Tibial nerve (tissue), 4 donors: ENCODE data around the gene DNM2. TPM values are rescaled to one million over a fixed set of nuclear protein-coding genes. Genes with fewer than 3 reads are reported as not detected.

Experiments used
- DNase-seq, 2 donors: peaks; one replicate each; pipeline ENCODE4 v3.0.0-alpha.2; 2019; ENCODE audit warnings: low spot score in 2 of 2
- H3K27ac ChIP-seq, 4 donors: fragments of 200-600 bp; sonication (generic) in 3 of 4; one replicate each; pipeline ENCODE4 v1.5.1; 2017 to 2019; ENCODE audit warnings: mild to moderate bottlenecking in 1 of 4
- H3K27me3 ChIP-seq, 2 donors: fragments of 200-600 bp; sonication (generic) in 1 of 2; one replicate each; pipeline versions ENCODE4 v1.5.1 to v1.6.0; 2017 to 2019
- H3K36me3 ChIP-seq, 3 donors: fragments of 200-600 bp; sonication (generic); one replicate each; pipeline ENCODE4 v1.5.1; 2018 to 2019
- H3K4me1 ChIP-seq, 4 donors: fragments of 200-600 bp; sonication (generic) in 3 of 4; one replicate each; pipeline ENCODE4 v1.5.1; 2017 to 2019
- H3K4me3 ChIP-seq, 4 donors: fragments of 200-600 bp; sonication (generic) in 3 of 4; one replicate each; pipeline ENCODE4 v1.5.1; 2017 to 2019; ENCODE audit warnings: mild to moderate bottlenecking in 1 of 4, moderate library complexity in 1 of 4
- H3K9me3 ChIP-seq, 4 donors: fragments of 200-600 bp; sonication (generic) in 3 of 4; one replicate each; pipeline ENCODE4 v1.5.1; 2017 to 2019
- EP300 ChIP-seq, 2 donors: sonication (generic); formaldehyde crosslinking; IDR thresholded peaks; one replicate each; pipeline ENCODE4 v1.6.1; 2017; ENCODE audit warnings: antibody characterized with exemption in 2 of 2, mild to moderate bottlenecking in 1 of 2
- POLR2A ChIP-seq, 2 donors: fragments of 450-650 bp; IDR thresholded peaks; one replicate each; pipeline ENCODE4 v1.6.1; 2017; ENCODE audit warnings: antibody characterized with exemption in 2 of 2, mild to moderate bottlenecking in 2 of 2, moderate library complexity in 2 of 2
- WGBS, 2 donors: methylation state at CpG; one replicate each; pipeline ENCODE4 v1.1.5; 2018; 5-methylcytosine and 5-hydroxymethylcytosine counted together
- total RNA-seq, 4 donors: library from RNA; depleted of rRNA; stranded (reverse); fragments of >200 nt; gene quantifications; one replicate each; pipeline ENCODE4 v1.1.0, GENCODE V29; 2016
- TF ChIP-seq, protein P1 (sequence below), 5 experiments: fragments of 200-600 bp in 3 of 5; fragments of 450-650 bp in 2 of 5; sonication (generic) in 3 of 5; IDR thresholded peaks; one replicate each; pipeline ENCODE4 v1.5.1; 2016 to 2019; ENCODE audit warnings: antibody characterized with exemption in 5 of 5, mild to moderate bottlenecking in 3 of 5, moderate library complexity in 2 of 5

DNM2 gene
- total RNA-seq, 4 donors from 2014 or later: 99.4 to 220 (median 140) TPM

GRCh38 chr19:10691883-10692282, 26.0 kb upstream of the DNM2 start:
- 85 to 86% methylated on average over 4 to 5 of the region's 5 CpGs for WGBS, 2 donors
- no peak for DNase-seq
- no peak overlapping the region for H3K27ac ChIP-seq
- no peaks in the 10 kb centered on the region for H3K27me3 ChIP-seq
- H3K4me1 ChIP-seq: peaks cover 0 to 15% (median 8%) of the 10 kb centered on the region in 4 donors
- no peaks in the 10 kb centered on the region for H3K9me3 ChIP-seq
- no peak for TF ChIP-seq POLR2A (IDR thresholded peaks at IDR 0.05)
- TF ChIP-seq, protein P1, sequence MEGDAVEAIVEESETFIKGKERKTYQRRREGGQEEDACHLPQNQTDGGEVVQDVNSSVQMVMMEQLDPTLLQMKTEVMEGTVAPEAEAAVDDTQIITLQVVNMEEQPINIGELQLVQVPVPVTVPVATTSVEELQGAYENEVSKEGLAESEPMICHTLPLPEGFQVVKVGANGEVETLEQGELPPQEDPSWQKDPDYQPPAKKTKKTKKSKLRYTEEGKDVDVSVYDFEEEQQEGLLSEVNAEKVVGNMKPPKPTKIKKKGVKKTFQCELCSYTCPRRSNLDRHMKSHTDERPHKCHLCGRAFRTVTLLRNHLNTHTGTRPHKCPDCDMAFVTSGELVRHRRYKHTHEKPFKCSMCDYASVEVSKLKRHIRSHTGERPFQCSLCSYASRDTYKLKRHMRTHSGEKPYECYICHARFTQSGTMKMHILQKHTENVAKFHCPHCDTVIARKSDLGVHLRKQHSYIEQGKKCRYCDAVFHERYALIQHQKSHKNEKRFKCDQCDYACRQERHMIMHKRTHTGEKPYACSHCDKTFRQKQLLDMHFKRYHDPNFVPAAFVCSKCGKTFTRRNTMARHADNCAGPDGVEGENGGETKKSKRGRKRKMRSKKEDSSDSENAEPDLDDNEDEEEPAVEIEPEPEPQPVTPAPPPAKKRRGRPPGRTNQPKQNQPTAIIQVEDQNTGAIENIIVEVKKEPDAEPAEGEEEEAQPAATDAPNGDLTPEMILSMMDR (IDR thresholded peaks at IDR 0.05): no peak
- TF ChIP-seq EP300 (IDR thresholded peaks at IDR 0.05): no peak
- no peak overlapping the region for H3K4me3 ChIP-seq
- peaks cover 0 to 69% (median 10%) of the 10 kb centered on the region in 3 donors for H3K36me3 ChIP-seq

DNA sequence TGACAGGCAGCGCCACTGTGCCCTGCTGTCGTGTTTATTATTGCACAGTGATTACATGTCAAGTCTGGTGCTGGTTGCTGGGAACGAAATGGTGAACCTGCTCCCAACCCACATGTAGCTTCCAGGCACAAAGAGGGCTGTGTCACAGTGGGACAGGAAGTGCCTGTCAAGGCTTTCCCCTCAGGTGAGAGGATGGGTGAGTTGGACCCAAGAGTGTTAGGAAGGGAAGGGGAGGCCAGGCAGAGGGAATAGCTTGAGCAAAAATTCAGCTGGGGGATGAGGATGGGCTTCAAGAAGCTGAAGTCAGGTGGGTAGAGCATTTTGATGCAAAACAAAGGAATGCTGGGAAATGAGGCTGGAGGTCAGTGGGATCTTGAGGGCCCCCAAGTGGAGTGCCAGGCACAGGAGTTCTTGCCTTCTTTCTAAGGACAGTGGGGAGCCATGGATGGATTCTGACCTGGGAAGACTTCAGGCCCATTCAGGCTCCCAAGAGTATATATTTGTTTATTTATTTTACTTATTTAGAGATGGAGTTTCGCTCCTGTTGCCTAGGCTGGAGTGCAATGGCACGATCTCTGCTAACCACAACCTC, 25.1 kb upstream of the DNM2 start:
- 80 to 86% methylated on average over 5 of the region's 5 CpGs for WGBS, 2 donors
- DNase-seq: no peak
- Histone ChIP-seq H3K4me1 (peaks cover 0 to 15% (median 8%) of the 10 kb centered on the region in 4 donors), H3K36me3 (peaks cover 0 to 60% (median 1%) of the 10 kb centered on the region in 3 donors), H3K27me3 (no peaks in the 10 kb centered on the region), H3K27ac (no peak overlapping the region), H3K9me3 (no peaks in the 10 kb centered on the region), H3K4me3 (no peak overlapping the region)
- TF ChIP-seq POLR2A (IDR thresholded peaks at IDR 0.05): no peak
- TF ChIP-seq, protein P1 (IDR thresholded peaks at IDR 0.05): no peak
- no peak for TF ChIP-seq EP300 (IDR thresholded peaks at IDR 0.05)

DNA sequence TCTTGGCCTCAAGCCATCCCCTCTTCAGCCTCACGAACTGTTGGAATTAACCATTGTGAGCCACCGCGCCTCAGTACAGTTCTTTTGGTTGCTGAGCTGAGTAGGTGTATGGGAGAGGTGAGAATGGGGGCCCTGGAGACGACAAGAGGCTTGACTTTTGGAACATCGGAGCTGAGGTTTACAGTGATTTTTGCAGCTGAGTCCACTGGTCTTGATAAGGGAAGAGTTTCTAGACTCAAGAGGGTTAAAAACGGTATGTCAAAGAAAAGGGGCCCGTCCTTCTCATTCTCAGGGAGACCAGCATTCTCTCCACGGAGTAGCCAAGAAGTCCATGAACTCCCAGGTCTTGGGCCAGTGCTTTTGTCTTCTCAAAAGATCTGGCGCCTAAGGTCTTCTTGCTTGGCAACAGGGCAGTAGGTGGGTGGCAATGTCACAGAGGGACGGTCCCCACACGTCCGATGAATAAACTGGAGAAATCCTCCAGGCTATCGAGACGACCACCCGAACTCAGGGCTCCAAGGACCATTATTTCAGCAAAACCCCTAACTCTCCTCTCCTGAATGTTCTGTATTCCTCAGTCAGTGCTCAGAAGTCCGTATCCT, 23.1 kb upstream of the DNM2 start:
- Histone ChIP-seq H3K27me3 (no peaks in the 10 kb centered on the region), H3K36me3 (peaks cover 0 to 40% (median 0%) of the 10 kb centered on the region in 3 donors), H3K4me3 (no peak overlapping the region), H3K4me1 (peaks cover 0 to 15% (median 8%) of the 10 kb centered on the region in 4 donors), H3K27ac (no peak overlapping the region), H3K9me3 (no peaks in the 10 kb centered on the region)
- DNase-seq: no peak
- 44 to 48% methylated on average over 16 of the region's 16 CpGs for WGBS, 2 donors
- TF ChIP-seq POLR2A (IDR thresholded peaks at IDR 0.05) (no peak), EP300 (IDR thresholded peaks at IDR 0.05) (no peak)
- TF ChIP-seq, protein P1 (IDR thresholded peaks at IDR 0.05): no peak

GRCh38 chr19:10695401-10696398, 22.2 kb upstream of the DNM2 start:
- Histone ChIP-seq H3K4me3 (peak overlapping the region in 1 of 4 donors; percentile 11), H3K9me3 (no peaks in the 10 kb centered on the region), H3K27me3 (no peaks in the 10 kb centered on the region), H3K27ac (no peak overlapping the region), H3K36me3 (peaks cover 0 to 31% (median 0%) of the 10 kb centered on the region in 3 donors), H3K4me1 (peaks cover 0 to 15% (median 8%) of the 10 kb centered on the region in 4 donors)
- DNase-seq: peak; percentile 70 to 85
- TF ChIP-seq EP300 (IDR thresholded peaks at IDR 0.05) (peak in 1 of 2 donors; percentile 14), POLR2A (IDR thresholded peaks at IDR 0.05) (no peak)
- TF ChIP-seq, protein P1 (IDR thresholded peaks at IDR 0.05): no peak
- 11 to 20% methylated on average over 46 to 59 of the region's 59 CpGs for WGBS, 2 donors
